Parathyroid adenoma (tissue), 2 donors: Measurements from ENCODE around the gene URGCP.
A peak's percentile ranks its signal among the peaks of the same experiment; 100 is the strongest.

Experiments
- H2AFZ ChIP-seq: fragments of 300-600 bp; sonication (generic); one replicate; pipeline ENCODE4 v1.7.0; 2017; ENCODE audit warnings: antibody characterized with exemption, mild to moderate bottlenecking
- H3K27ac ChIP-seq: fragments of 300-600 bp; sonication (generic); one replicate; pipeline ENCODE4 v1.7.0; 2017
- H3K27me3 ChIP-seq: fragments of 300-600 bp; sonication (generic); one replicate; pipeline ENCODE4 v1.7.0; 2017; ENCODE audit warnings: low read length; ENCODE audit not compliant: control insufficient read depth, insufficient read depth
- H3K36me3 ChIP-seq: fragments of 300-600 bp; sonication (generic); one replicate; pipeline ENCODE4 v1.7.0; 2017; ENCODE audit warnings: low read length; ENCODE audit not compliant: control insufficient read depth, insufficient read depth
- H3K4me1 ChIP-seq: fragments of 300-600 bp; sonication (generic); one replicate; pipeline ENCODE4 v1.7.0; 2017; ENCODE audit warnings: control low read depth
- H3K4me2 ChIP-seq: fragments of 300-600 bp; sonication (generic); one replicate; pipeline ENCODE4 v1.7.0; 2017; ENCODE audit warnings: low read length
- H3K4me3 ChIP-seq: fragments of 300-600 bp; sonication (generic); one replicate; pipeline ENCODE4 v1.7.0; 2017; ENCODE audit warnings: low read depth, low read length
- H3K79me2 ChIP-seq: fragments of 300-600 bp; sonication (generic); one replicate; pipeline ENCODE4 v1.7.0; 2017; ENCODE audit warnings: control low read depth
- H3K9ac ChIP-seq: fragments of 300-600 bp; sonication (generic); one replicate; pipeline ENCODE4 v1.7.0; 2017; ENCODE audit warnings: mild to moderate bottlenecking
- H3K9me3 ChIP-seq: fragments of 300-600 bp; sonication (generic); one replicate; pipeline ENCODE4 v1.7.0; 2017; ENCODE audit warnings: low read length; ENCODE audit not compliant: control insufficient read depth
- CTCF ChIP-seq: fragments of 300-600 bp; sonication (generic); IDR thresholded peaks from one replicate; pipeline ENCODE4 v1.7.0; 2017; ENCODE audit warnings: antibody characterized with exemption, mild to moderate bottlenecking
- donor health status: primary hyperparathyroidism.

URGCP gene

GRCh38 chr7:43922726-43923125 is 16.3 kb upstream of the URGCP start:
- Histone ChIP-seq H3K9ac (no peak overlapping the region), H3K27me3 (no peaks in the 10 kb centered on the region), H3K4me2 (no peak overlapping the region), H3K9me3 (no peaks in the 10 kb centered on the region), H3K36me3 (no peaks in the 10 kb centered on the region), H3K4me3 (no peak overlapping the region), H2AFZ (no peak overlapping the region), H3K4me1 (no peaks in the 10 kb centered on the region), H3K27ac (no peak overlapping the region), H3K79me2 (peaks cover 6% of the 10 kb centered on the region)
- no peak for TF ChIP-seq CTCF

- Histone ChIP-seq H3K4me2 (no peak overlapping the region), H3K27me3 (no peaks in the 10 kb centered on the region), H3K36me3 (no peaks in the 10 kb centered on the region), H3K79me2 (peaks cover 6% of the 10 kb centered on the region), H3K4me1 (no peaks in the 10 kb centered on the region), H2AFZ (no peak overlapping the region), H3K27ac (no peak overlapping the region), H3K9ac (no peak overlapping the region), H3K4me3 (no peak overlapping the region), H3K9me3 (no peaks in the 10 kb centered on the region)
- no peak for TF ChIP-seq CTCF
These were observed 15.0 kb upstream of the URGCP start for GRCh38 chr7:43921423-43921822.

- no peak overlapping the region for H3K4me3 ChIP-seq
- H2AFZ ChIP-seq = no peak overlapping the region
- H3K36me3 ChIP-seq = no peaks in the 10 kb centered on the region
- no peak for TF ChIP-seq CTCF
- H3K79me2 ChIP-seq = peaks cover 21% of the 10 kb centered on the region
- no peaks in the 10 kb centered on the region for H3K4me1 ChIP-seq
- no peaks in the 10 kb centered on the region for H3K27me3 ChIP-seq
- no peaks in the 10 kb centered on the region for H3K9me3 ChIP-seq
- H3K9ac ChIP-seq = no peak overlapping the region
- H3K4me2 ChIP-seq = no peak overlapping the region
- H3K27ac ChIP-seq = no peak overlapping the region
These were observed 9.5 kb upstream of the URGCP start for GRCh38 chr7:43915907-43916306.

- no peaks in the 10 kb centered on the region for H3K9me3 ChIP-seq
- no peaks in the 10 kb centered on the region for H3K27me3 ChIP-seq
- TF ChIP-seq CTCF = no peak
- H3K27ac ChIP-seq = no peak overlapping the region
- H3K4me2 ChIP-seq = no peak overlapping the region
- no peak overlapping the region for H2AFZ ChIP-seq
- peaks cover 23% of the 10 kb centered on the region for H3K79me2 ChIP-seq
- no peak overlapping the region for H3K4me3 ChIP-seq
- no peaks in the 10 kb centered on the region for H3K4me1 ChIP-seq
- H3K36me3 ChIP-seq = no peaks in the 10 kb centered on the region
- H3K9ac ChIP-seq = no peak overlapping the region
These were observed 8.4 kb upstream of the URGCP start for GRCh38 chr7:43914795-43915194.

GRCh38 chr7:43905956-43906330 is 453 bp downstream of the URGCP start:
- peaks cover 13% of the 10 kb centered on the region for H3K4me1 ChIP-seq
- H3K27ac ChIP-seq = peak overlapping the region; percentile 67
- peak overlapping the region; percentile 75 for H3K4me3 ChIP-seq
- peak overlapping the region; percentile 90 for H3K4me2 ChIP-seq
- no peaks in the 10 kb centered on the region for H3K9me3 ChIP-seq
- no peak for TF ChIP-seq CTCF
- H3K27me3 ChIP-seq = no peaks in the 10 kb centered on the region
- H2AFZ ChIP-seq = peak overlapping the region; percentile 66
- no peaks in the 10 kb centered on the region for H3K36me3 ChIP-seq
- peak overlapping the region; percentile 71 for H3K9ac ChIP-seq
- H3K79me2 ChIP-seq = peaks cover 30% of the 10 kb centered on the region
